IPS-20b (cell line): Measurements from ENCODE around the gene KIF18B.

Experiments used
- H3K27ac ChIP-seq: one replicate; pipeline ENCODE4 v1.5.1; 2013; ENCODE audit warnings: low read length
- H3K27me3 ChIP-seq: 2 replicates; pipeline ENCODE4 v1.6.1; 2013; ENCODE audit warnings: mild to moderate bottlenecking, low read length, inconsistent platforms; ENCODE audit not compliant: insufficient read depth
- H3K36me3 ChIP-seq: 2 replicates; pipeline ENCODE4 v1.6.1; 2013; ENCODE audit warnings: low read depth, mild to moderate bottlenecking, inconsistent platforms, low read length, moderate library complexity; ENCODE audit not compliant: insufficient read depth
- H3K4me1 ChIP-seq: 2 replicates; pipeline ENCODE4 v1.6.1; 2013; ENCODE audit warnings: mild to moderate bottlenecking, control low read depth, inconsistent platforms, low read length, moderate library complexity; ENCODE audit not compliant: insufficient read depth
- H3K4me3 ChIP-seq: 2 replicates; pipeline ENCODE4 v1.5.1; 2013; ENCODE audit warnings: mild to moderate bottlenecking, low read length, inconsistent platforms
- H3K9ac ChIP-seq: 2 replicates; pipeline ENCODE4 v1.6.1; 2013; ENCODE audit warnings: low read depth, mild to moderate bottlenecking, inconsistent platforms, low read length, moderate library complexity
- H3K9me3 ChIP-seq: 2 replicates; pipeline ENCODE4 v1.6.1; 2013; ENCODE audit warnings: mild to moderate bottlenecking, low read depth, low read length, inconsistent platforms; ENCODE audit not compliant: insufficient read depth

The KIF18B gene

DNA sequence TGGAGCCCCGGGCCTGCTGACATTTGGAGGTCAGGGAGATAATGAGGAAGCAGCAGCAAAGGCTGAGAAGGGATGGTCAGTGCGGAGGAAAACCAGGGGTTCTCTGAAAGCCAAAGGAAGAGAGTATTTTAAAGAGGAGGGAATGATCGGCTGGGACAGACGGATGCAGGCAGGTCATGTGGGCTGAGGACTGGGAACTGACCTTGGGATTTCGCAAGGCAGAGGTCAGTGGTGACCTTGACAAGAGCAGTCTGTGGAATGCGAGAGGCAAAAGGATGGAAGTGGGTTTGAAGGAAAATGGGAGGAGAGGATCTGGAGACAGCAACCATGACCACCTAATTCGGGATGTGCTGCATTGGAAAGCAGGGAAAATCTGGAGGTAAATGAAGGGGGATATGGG, 58.6 kb downstream of the KIF18B start:
- Histone ChIP-seq H3K9me3 (no peaks in the 10 kb centered on the region), H3K27me3 (no peaks in the 10 kb centered on the region), H3K36me3 (peaks cover 73% of the 10 kb centered on the region), H3K9ac (no peak overlapping the region), H3K27ac (no peak overlapping the region), H3K4me3 (no peak overlapping the region), H3K4me1 (no peaks in the 10 kb centered on the region)

DNA sequence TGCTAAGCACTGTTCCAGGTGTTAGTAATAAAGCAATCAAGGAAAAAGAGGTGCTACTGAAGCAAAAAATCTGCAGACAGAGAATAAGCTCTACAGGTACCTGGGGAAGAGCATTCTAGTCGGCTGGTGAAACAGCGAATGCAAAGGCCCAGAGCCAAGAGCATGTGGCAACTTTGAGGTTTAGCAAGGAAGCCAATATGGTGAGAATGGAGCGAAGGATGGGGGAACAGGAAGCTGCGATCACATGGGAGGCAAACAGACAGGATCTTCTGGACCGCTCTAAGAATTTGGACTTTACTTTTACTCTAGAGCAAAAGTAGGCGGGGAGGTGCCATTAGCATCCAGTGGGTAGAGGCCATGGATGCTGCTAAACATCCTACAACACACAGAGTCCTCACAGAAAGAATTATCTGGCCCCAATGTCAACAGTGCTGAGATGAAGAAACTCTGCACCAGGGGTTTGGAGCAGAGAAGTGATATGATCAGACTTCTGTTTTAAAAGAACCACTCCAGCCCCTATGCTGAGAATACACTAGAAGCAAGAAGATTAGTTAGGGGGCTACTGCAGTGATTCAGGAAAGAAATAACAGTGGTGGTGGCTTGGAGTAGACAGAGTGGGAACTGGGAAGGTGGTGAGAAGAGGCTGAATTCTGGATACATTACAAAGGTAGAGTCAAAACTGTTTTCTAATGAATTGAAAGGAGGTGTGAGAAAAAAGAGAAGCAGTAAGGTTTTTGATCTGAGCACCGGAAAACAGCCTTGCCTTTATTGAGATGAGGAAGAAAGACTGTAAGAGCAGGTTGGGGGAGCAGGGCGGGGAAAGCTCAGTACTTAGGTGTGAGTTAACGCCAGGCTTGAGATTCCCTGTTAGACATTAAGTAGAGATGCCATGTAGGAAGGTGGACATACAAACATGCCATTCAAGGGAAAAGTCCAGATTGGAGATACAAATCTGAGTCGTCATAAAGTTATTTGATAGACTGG, 59.3 kb downstream of the KIF18B start:
- Histone ChIP-seq H3K27me3 (no peaks in the 10 kb centered on the region), H3K4me3 (no peak overlapping the region), H3K9ac (no peak overlapping the region), H3K36me3 (peaks cover 75% of the 10 kb centered on the region), H3K9me3 (no peaks in the 10 kb centered on the region), H3K4me1 (no peaks in the 10 kb centered on the region), H3K27ac (no peak overlapping the region)

DNA sequence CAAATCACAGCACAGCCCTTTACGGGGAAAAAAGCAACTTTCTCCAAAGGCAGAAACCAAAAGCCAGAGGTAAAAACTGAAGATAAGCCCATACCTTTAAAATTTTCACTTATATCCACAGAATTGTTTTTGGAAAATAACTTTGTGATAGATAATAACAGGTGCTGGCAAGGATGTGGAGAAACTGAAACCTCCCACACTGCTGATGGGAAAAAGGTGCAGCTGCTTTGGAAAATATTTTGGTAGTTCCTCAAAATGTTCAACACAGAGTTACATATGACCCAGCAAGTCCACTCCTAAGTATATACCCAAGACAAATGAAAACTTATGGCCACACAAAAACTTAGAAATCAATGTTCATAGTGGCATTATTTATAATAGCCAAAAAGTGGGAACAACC, 60.6 kb downstream of the KIF18B start:
- Histone ChIP-seq H3K27me3 (no peaks in the 10 kb centered on the region), H3K9ac (no peak overlapping the region), H3K27ac (no peak overlapping the region), H3K4me3 (no peak overlapping the region), H3K4me1 (no peaks in the 10 kb centered on the region), H3K9me3 (no peaks in the 10 kb centered on the region), H3K36me3 (peaks cover 76% of the 10 kb centered on the region)

DNA sequence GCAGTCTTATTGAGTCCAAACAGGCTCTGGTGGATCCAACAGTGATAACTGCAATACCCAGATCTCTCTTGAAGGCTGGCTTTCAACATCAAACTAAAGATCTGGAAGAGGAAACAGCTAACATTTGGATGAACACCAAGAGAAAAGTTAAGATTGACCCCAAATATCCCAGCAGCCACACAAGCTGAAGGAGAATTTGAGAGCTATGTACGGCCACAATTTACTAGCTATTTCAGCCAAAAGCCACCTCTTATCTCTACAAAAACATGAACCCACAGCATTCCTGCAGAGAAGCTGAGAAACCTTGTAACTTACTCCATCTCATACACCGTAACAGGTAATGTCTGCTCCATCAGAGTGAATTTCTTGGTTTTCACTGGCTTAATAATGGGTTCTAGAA, 62.6 kb downstream of the KIF18B start:
- H3K4me1 ChIP-seq: no peaks in the 10 kb centered on the region
- H3K36me3 ChIP-seq: peaks cover 85% of the 10 kb centered on the region
- no peaks in the 10 kb centered on the region for H3K27me3 ChIP-seq
- no peak overlapping the region for H3K4me3 ChIP-seq
- H3K27ac ChIP-seq: no peak overlapping the region
- H3K9ac ChIP-seq: no peak overlapping the region
- no peaks in the 10 kb centered on the region for H3K9me3 ChIP-seq

- no peak overlapping the region for H3K9ac ChIP-seq
- peaks cover 96% of the 10 kb centered on the region for H3K36me3 ChIP-seq
- no peaks in the 10 kb centered on the region for H3K9me3 ChIP-seq
- no peaks in the 10 kb centered on the region for H3K27me3 ChIP-seq
- no peaks in the 10 kb centered on the region for H3K4me1 ChIP-seq
- no peak overlapping the region for H3K27ac ChIP-seq
- H3K4me3 ChIP-seq: no peak overlapping the region
Measured at GRCh38 chr17:44881145-44881544, 66.4 kb downstream of the KIF18B start.

- Histone ChIP-seq H3K36me3 (peaks cover 93% of the 10 kb centered on the region), H3K4me1 (no peaks in the 10 kb centered on the region), H3K4me3 (no peak overlapping the region), H3K9ac (no peak overlapping the region; the same call in 1 of the 2 replicates), H3K27ac (no peak overlapping the region), H3K27me3 (no peaks in the 10 kb centered on the region), H3K9me3 (no peaks in the 10 kb centered on the region)
Measured at GRCh38 chr17:44880062-44880461, 67.5 kb downstream of the KIF18B start.

GRCh38 chr17:44879376-44879775, 68.2 kb downstream of the KIF18B start:
- Histone ChIP-seq H3K9ac (no peak overlapping the region), H3K36me3 (peaks cover 92% of the 10 kb centered on the region), H3K4me3 (no peak overlapping the region), H3K9me3 (no peaks in the 10 kb centered on the region), H3K4me1 (no peaks in the 10 kb centered on the region), H3K27ac (no peak overlapping the region), H3K27me3 (no peaks in the 10 kb centered on the region)

- Histone ChIP-seq H3K9me3 (no peaks in the 10 kb centered on the region), H3K27ac (no peak overlapping the region), H3K4me3 (no peak overlapping the region), H3K9ac (no peak overlapping the region), H3K27me3 (no peaks in the 10 kb centered on the region), H3K4me1 (no peaks in the 10 kb centered on the region), H3K36me3 (peaks cover 91% of the 10 kb centered on the region)
Measured at GRCh38 chr17:44878627-44879221, 68.8 kb downstream of the KIF18B start.

DNA sequence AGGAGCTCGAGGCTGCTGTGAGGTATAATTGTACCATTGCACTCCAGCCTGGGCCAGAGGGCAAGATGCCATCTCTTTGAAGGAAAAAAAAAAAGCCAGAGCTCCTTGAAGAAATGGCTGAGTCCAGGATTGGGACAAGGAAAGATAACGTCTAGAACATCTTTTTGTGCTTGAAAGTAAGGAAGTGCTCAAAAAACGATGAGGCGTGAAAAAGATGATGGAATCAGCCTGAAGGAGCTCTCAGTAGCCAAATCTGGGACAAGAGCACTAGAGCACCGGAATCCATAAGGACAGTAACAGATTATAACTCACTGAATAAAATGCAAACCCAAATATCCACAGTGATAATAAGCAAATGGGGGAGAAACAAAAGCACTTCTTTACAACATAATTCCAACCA, 70.5 kb downstream of the KIF18B start:
- Histone ChIP-seq H3K4me3 (no peak overlapping the region), H3K9me3 (no peaks in the 10 kb centered on the region), H3K27ac (no peak overlapping the region), H3K4me1 (no peaks in the 10 kb centered on the region), H3K9ac (no peak overlapping the region), H3K27me3 (no peaks in the 10 kb centered on the region), H3K36me3 (peaks cover 89% of the 10 kb centered on the region)

DNA sequence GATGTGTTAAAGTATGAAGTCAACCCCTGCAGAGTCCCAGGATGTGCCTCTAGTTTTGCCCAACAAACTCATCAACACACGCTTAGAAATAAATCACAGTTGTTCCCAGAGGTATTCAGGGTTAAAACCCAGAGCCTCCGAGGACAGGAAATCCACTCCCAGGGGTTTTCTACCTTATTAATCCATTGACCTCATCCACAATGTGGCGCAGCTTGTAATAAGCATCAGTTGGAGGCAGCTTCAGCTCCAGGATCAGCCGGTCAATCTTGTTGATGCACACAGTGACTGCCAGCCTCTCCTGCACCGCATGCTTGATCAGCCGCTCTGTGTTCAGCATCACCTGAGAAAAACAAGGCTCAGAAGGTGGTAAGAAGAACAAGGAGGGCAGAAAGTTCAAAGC, 71.8 kb downstream of the KIF18B start:
- Histone ChIP-seq H3K9ac (no peak overlapping the region), H3K36me3 (peaks cover 85% of the 10 kb centered on the region), H3K27ac (no peak overlapping the region), H3K27me3 (no peaks in the 10 kb centered on the region), H3K4me3 (no peak overlapping the region), H3K4me1 (no peaks in the 10 kb centered on the region), H3K9me3 (no peaks in the 10 kb centered on the region)
